NCI-H146 (cell line): ENCODE results near the gene HOOK2.

Experiments
- DNase-seq: peaks from one replicate; lab custom pipeline; 2025; lab: John Stamatoyannopoulos, UW

HOOK2 gene

DNA sequence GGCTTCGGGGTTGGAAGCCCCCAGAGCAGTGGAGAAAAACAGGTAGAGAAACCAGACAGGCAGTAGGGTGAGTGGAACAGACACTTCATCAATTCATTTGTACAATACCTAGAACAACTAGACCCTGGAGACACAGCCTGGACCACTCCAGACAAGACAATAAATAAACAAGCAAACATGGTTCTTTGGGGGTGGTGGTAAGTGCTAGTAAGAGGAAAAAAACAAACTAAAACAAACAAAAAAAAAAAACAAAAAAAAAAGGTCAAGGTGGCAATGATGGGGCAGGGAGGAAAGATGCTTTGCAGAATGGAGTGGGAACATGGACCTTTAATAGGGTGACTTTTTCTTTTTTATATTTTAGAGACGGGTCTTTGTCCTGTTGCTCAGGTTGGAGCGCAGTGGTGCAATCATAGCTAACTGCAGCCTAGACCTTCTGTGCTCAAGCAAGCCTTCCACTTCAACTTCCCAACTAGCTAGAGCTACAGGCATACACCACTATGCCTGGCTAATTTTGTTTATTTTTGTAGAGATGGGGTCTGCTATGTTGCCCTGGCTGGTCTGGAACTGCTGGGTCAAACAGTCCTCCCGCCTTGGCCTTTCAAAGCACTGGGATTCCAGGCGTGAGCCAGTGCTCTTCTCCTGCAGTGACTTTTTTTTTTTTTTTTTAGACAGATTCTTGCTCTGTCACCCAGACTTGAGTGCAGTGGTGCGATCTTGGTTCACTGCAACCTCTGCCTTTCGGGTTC, 19.0 kb upstream of the HOOK2 start:
- DNase-seq = no peak

DNA sequence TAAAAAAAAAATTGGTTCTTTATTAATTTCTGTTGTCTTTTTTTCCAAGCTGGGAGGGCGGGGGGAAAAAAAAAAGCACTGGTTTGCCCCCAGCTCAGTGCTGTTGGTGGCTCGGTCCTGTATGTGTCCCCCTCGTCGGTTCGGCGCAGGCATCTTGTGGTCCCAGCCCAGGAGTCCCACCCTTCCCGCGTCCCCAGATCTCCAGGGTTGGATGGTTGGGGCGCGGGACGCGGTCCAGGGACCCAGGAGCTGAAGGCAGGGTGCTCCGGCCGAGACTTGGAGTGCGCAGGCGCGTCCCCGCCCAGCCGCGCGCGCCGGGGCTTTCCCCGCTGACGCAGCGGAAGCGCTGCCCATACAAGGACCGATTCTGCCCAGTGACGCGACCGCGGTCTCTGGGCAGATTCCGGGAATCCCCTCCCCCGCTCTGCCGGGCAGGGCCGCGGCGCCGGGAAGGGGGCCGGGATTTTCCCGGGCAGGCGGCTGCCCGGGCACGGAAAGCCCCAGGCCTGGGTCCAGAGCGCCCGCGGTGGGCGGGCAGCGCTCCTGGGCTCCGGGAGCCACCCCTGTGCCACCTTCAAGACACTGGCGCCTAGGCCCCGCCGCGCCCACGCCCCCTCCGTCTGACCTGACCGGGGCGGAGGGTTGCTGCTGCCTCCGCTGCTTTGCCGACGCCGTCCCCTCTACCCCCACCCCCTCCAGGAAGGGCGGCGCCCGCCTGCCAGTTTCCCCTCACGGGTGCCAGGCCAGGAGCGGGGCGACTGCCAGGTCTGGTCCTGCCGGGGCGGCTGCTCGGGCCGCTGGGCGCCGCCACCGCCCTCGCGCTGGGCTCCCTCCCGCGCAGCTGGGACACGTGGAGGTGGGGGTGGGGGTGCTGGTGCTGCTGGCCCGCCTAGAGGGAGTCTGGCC, 18.2 kb upstream of the HOOK2 start:
- DNase-seq = peak; percentile 95

DNA sequence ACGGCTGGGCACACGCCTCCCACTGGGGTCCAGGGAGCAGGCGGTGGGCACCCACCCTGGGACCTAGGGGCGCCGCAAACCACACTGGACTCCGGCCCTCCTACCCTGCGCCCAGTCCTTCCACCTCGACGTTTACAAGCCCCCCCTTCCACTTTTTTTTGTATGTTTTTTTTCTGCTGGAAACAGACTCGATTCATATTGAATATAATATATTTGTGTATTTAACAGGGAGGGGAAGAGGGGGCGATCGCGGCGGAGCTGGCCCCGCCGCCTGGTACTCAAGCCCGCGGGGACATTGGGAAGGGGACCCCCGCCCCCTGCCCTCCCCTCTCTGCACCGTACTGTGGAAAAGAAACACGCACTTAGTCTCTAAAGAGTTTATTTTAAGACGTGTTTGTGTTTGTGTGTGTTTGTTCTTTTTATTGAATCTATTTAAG, 17.5 kb upstream of the HOOK2 start:
- DNase-seq = peak; percentile 70

DNA sequence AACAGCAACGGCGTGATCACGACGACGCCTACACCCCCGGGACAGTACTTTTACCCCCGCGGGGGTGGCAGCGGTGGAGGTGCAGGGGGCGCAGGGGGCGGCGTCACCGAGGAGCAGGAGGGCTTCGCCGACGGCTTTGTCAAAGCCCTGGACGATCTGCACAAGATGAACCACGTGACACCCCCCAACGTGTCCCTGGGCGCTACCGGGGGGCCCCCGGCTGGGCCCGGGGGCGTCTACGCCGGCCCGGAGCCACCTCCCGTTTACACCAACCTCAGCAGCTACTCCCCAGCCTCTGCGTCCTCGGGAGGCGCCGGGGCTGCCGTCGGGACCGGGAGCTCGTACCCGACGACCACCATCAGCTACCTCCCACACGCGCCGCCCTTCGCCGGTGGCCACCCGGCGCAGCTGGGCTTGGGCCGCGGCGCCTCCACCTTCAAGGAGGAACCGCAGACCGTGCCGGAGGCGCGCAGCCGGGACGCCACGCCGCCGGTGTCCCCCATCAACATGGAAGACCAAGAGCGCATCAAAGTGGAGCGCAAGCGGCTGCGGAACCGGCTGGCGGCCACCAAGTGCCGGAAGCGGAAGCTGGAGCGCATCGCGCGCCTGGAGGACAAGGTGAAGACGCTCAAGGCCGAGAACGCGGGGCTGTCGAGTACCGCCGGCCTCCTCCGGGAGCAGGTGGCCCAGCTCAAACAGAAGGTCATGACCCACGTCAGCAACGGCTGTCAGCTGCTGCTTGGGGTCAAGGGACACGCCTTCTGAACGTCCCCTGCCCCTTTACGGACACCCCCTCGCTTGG, 16.9 kb upstream of the HOOK2 start:
- DNase-seq = peak; percentile 89

DNA sequence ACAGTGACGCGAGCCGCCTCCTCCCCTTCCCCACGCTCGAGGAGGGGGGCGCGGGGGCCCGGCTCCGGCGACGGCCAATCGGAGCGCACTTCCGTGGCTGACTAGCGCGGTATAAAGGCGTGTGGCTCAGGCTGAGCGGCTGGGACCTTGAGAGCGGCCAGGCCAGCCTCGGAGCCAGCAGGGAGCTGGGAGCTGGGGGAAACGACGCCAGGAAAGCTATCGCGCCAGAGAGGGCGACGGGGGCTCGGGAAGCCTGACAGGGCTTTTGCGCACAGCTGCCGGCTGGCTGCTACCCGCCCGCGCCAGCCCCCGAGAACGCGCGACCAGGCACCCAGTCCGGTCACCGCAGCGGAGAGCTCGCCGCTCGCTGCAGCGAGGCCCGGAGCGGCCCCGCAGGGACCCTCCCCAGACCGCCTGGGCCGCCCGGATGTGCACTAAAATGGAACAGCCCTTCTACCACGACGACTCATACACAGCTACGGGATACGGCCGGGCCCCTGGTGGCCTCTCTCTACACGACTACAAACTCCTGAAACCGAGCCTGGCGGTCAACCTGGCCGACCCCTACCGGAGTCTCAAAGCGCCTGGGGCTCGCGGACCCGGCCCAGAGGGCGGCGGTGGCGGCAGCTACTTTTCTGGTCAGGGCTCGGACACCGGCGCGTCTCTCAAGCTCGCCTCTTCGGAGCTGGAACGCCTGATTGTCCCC, 16.1 kb upstream of the HOOK2 start, which contains the start of gene JUNB:
Gene JUNB, plus strand, starts transcription at position 142 of the 706 bp plus-strand sequence. Its CDS starts 286 bp downstream, at position 428.
- DNase-seq = peak; percentile 97

DNA sequence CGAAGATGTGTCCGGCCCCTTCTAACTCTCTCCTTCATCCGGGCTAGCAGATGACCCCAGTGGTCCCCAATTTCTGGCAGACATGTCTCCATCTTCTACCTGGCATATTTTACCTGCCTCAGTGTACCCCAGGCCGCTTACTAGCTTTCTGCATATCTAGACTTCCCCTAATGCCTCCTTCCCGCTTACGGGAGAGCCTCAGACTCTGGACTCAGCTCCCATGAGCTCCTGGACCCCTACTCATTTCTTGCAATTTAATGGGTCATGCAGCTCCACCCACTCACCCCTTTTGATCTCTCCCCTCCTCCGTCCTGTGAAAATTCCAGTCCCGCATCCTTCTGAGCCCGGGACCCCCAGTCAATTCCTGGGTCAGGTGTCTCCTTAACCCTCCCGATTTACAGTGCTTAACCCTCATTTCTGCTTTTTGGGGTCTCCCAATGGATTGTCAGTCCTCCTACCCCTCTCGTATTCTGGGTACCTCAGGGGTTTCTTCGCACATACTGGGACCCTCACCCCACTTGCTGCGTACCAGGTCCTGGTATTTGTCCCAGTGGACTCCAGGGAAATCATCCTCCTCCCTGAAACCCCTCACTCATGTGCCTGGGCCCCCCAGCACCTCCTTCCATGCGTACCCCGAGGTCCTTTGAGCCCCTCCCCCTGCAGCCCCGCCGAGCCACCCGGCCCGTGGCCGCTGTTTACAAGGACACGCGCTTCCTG, 15.4 kb upstream of the HOOK2 start:
- no peak for DNase-seq

DNA sequence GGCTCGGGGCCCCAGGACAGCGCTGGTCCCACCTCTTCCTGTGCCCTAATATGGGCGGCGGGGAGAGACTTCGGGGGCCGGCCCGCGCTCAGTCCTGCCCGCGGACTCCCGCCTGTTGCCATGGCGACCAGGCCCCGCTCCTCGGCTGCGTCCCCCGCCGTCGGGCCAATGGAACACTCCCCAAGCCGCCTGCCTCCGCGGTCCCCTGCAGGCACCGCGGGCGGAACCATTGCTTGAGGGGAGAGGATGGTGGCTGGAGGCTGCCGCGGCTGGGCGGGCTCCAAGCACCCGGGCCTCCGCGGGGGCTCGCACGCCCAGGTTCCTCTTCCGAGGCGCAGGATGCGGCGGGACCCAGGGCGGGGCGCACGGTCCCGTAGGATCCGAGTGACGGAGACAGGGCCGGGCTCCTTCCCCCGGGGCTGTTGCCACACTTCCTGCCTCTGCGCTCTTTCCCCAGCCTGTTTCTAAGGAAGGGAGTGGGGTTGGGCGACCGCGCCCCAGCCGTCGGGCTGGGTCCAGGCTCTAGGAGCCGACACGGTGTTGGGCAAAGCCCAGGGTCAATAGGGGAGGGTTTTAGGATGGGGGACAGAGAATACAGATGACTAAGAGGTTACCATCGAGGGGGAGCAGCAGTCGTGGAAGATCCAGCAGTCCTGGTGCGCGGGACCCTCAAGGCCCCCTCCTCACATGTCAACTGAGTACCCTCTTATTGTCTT, 14.7 kb upstream of the HOOK2 start:
- DNase-seq = peak; percentile 99

DNA sequence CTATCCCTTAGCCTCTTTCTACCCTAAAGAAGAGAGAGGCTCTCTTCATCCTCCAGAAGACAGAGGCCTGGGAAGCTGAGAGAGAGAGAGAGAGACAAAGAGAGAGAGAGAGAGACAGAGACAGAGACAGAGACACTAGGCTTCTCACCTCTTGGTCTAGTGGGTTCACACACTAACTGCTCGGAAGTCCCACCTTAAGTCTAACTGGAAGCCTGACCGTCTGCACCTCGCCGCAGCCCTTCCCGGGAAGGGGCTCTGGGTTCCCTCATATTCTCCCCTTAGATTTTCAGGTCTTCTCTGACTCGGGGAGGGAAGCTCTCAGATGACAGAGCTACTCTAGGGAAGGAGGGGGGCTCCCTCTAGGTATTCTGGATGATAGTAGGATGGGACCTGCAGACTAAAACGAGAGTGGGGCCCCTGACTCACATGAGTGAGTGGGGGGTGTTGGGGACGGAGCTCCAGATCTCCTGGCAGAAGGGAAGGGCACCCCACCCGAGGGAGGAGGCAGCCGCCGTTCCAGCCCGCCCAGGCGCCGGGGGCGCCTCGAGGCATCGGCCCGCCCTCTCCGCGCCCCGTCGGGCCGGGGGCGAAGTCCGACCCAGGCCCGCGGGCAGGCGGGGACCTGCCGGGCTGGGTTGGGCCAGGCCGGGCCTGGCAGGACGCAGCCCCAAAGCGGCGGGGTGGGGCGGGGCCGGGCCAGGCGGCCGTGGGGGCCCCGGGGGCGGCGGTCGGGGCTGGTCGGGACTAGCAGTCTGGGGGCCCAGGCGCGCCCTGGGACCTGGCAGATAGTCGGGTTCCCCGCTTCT, 13.9 kb upstream of the HOOK2 start:
- DNase-seq = peak; percentile 81

DNA sequence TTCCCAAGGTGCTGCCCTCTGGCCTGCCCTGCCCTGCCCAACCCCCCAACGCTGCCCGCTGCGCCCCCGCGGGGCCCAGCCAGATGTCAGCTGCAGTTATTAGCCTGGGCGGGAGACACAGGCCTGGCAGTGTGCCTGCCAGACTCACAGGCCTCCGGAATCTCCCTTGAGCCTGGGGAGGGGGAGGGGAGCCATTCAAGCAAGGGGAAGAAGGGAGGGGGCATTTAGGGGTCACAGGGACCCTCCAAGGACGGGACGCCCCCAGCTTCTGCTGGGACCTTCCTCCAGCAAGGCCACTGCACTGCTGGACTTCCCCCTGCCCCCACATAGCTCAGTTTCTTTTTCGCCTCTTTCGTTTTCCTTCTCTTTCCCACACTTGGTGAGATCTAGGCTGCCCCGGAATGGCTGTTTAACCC, 13.3 kb upstream of the HOOK2 start:
- peak; percentile 58 for DNase-seq

DNA sequence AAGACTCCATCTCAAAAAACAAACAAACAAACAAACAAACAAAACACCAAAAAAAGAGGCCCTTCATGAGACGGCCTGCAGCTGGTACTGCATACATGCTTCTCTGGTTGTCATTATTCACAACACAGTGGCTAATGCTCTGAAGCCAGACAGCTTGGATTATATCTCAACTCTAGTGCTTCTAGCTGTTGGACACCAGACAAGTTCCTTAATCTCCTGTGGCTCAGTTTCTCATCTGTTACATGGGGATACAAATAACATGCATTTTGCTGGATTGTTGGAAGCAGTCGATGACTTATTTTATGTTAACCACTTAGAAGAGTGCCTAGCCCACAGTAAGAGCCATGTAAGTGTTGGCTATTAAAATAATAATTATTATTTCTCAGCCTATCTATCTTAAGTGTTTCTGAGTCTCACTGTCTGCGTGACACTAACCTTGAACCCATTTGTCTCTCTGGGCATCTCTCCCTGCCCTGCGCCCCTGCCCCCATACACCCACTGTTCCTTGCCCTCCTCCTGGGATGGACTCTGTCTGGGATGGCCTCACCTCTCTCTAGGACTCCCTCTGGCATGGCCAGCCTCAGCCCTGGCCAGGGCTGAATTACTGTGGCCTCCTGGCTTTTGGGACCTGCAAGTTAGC, 12.8 kb upstream of the HOOK2 start:
- DNase-seq = no peak

DNA sequence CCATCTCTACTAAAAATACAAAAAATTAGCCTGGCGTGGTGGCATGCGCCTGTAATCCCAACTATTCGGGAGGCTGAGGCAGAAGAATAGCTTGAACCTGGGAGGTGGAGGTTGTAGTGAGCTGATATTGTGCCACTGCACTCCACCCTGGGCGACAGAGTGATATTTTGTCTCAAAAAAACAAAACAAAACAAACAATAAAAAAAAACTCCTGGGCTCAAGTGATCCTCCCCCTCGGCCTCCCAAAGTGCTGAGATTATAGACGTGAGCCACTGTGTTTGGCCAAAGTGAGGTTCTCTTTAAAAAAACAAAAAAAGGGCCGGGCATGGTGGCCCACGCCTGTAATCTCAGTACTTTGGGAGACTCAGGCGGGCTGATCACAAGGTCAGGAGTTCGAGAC, 12.1 kb upstream of the HOOK2 start:
- DNase-seq = no peak

DNA sequence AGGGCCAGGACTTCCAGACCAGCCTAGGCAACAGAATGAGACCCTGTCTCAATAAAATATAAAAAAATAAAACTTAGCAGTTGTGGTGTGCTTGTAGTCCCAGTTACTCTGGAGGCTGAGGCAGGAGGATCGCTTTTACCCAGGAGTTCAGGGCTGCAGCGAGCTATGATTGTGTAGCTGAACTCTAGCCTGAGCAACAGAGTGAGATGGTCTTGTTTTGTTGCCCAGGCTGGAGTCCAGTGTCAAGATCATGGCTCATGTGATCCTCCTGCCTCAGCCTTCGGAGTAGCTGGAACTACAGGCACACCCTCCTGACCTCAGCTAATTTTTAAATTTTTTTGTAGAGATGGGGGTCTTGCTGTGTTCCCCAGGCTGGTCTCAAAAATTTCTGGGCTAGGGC, 11.6 kb upstream of the HOOK2 start:
- DNase-seq = no peak

DNA sequence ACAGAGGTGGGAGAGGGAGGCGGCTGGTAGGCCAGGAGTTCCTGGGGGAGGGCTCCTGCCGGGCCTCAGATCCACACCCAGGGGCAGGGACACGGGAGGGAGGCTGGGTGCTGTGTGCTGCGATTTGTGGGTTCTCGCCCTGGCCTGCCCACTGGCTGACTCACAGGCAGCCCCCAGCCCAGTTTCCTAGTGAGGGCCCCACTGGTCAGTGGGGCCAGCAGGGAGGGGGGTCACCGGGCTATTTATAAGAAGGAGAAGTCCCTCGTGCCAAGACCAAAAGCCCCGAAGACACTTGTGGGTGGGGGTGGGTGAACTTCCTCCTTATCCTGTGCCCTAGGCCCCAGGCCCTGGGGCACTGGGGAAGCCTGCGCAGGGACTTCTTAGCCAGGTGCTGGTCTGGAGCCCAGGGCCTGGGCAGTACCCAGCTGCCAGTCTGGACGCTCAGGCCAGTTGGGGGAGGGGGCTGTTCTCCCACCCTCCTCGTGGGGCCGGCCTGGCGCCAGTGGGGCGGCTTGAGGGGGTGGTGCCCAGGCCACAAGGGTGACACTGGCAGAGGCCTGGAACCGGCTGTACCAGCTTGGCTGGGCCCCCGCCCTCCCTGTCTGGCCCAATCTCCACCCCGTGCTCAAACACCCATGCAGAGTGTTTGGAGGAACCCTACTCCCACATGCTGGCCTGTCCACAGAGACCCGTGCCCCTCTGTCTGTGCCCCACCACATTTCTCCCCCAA, 11.0 kb upstream of the HOOK2 start:
- DNase-seq = no peak

DNA sequence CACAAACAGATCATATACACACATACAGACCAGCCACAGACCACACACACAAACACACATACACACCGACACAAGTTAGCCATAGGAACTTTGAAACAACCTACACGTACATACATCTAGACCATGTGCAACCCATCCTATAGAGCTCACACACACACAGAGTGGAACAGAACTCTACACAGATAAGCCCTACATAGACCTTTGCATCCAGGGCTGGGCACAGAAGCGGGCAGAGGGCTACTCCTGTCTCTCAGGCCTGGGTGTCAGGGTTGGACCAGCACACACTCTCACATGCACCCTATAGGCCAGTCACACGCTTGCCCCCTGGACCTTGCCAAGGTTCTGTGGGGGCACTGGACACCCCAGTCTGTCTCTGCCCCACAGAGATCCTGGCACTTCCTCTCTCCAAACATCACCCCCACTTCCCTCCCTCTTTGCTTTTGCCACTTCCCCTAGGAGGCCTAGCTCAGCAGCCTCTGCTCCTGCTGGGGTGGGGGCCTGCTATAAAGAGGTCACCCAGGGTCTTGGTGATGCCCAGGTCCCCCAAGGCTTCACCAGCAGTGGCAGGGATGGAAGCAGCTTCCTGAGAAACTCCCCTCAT, 10.2 kb upstream of the HOOK2 start:
- DNase-seq = no peak

DNA sequence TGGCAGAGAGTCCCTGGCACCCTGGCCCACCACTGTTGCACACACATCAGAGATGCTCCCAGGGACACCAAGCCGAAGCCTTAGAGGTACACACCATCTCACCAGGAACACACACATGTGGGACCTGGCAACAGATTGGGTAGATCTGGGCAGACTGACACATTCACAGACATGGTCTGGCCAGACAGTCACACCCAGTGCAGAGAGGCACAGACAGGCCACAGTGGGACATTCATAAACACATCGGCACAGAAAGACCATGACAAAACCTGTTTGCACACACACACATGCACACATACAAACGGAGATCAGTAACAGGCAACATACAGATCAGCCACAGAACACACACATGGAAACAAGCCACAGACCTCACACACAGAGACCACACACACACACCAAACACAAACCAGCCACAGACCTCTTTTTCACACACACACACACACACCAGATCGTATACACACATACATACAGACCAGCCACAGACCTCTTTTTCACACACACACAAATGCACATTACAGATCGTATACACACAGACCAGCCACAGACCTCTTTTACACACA, 9.6 kb upstream of the HOOK2 start:
- no peak for DNase-seq

DNA sequence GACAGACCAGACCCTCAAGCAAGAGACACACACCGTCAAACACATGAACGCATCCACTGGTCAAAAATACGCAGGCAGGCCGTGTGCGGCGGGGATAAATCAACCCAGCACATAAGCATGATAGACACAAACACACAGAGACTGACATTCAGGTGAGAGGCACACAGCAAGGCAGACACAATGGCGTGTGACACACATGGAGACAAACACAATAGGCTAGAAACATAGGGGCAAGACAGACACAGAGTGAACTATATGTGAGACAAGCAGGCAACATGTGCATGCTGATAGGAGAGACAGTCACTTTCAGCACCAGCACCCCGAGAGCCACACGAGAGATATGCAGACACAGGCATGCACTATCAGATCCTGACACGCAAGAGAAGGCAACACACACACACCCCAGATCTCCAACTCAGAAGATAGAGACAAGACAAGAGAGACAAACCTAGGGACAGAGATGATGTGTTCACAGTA, 9.1 kb upstream of the HOOK2 start:
- no peak for DNase-seq

DNA sequence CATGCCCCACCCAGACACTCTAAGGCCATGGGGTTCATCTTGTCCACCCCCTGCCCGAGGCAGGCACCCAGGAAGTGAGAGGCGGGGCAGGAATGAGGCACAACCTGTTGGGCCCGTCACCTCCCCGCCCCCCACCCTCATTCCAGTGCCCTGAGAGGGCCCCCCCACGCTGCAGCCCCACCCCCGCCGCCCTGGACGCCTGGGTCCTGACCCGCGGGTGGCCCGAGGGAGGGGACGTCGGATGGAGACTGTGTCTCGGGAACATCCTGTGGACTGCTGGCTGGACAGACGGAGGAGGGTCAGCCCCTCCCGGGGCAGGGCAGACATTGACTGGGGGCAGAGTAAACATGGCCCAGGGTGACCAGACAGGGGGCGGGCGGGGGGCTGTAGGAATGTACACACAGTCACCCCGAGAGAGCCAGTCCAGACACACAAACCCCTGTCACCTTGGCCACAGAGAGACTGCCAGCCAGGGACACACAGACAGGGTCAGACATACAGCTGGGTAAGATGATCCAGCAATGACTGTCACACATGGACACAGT, 8.6 kb upstream of the HOOK2 start:
- no peak for DNase-seq
